Measurements from ENCODE around the gene ST3GAL3. TPM values are rescaled to one million over a fixed set of nuclear protein-coding genes. Genes with fewer than 3 reads are reported as not detected.

The ST3GAL3 gene
- total RNA-seq, 1 experiment from 2014 or later: 14.7 TPM

DNA sequence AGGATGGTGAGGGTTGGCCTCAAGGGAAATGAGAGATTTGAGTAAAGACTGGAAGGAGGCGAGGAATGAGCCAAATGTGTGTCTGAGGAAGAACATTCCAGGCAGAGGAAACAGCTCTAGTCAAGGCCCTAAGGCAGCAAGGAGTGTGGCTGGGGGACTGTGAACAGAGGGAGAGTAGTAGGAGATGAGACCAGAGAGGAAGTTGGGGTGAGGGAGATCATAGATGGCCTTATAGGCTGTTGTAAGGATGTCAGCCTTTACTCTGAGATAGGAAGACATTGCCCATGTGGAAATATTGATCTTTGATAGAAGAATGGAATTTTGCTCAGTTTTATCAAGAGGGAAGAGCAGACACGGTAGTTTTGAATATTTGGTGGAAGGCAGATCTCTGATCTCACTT is 171.1 kb downstream of the ST3GAL3 start:
- no peak for DNase-seq (ENCODE audit: low read depth)

DNA sequence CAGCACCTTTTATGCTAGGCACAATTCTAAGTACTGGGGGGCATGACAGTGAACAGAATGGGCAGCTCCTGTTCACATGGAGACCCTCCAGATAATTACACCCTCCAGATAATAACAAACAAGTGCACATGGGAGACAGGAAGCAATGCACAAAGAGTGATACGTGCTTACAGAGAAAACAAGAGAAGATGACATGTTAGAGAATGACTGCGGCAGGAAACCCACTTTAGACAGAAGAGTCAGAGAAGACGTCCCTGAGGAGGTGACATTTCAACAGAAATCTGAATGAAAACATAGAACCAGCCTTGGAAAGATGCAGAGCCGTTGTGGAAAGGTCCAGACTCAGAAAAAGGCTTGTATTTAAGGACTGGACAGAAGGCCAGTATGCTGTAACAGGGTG is 171.5 kb downstream of the ST3GAL3 start:
- DNase-seq (ENCODE audit: low read depth): no peak

DNA sequence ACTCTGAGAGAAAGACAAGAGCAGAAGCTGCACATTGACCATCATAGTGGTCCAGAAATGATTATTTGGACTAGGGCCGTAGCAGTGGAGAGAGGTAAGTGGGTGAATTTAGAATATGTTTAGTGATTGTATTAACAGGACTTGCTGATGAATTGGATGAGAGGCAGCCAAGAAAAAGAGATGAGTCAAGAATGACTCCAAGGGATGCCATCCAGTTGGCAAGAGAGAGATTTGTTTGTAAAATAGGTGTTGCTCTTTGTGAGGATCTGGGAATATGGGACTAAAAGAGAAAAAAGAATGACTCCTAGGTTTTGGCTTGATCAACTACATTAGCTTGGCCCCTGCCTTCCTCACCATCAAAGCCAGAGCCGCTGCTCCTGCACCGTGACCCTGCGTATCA is 172.1 kb downstream of the ST3GAL3 start:
- peak; percentile 73 for DNase-seq (ENCODE audit: low read depth)

DNA sequence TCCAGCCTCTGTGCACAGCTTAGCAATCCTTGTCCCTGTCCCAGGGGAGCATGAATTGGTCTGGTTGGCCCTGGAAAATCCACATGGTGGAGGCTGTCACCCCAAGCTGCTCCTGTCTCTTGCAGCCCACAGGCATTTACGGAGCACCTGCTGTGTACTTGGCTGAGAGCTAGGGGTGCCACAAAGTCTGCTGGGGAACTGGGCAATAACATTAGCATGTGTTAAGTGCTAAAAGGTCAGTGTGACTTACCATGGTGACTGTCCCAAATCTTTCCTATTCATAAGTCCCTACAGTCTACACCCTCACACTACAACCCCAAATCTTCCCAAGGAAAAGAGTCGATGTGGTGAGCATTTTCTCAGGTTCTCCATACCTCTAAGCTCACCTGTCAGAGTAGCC is 172.7 kb downstream of the ST3GAL3 start:
- DNase-seq (ENCODE audit: low read depth): no peak

DNA sequence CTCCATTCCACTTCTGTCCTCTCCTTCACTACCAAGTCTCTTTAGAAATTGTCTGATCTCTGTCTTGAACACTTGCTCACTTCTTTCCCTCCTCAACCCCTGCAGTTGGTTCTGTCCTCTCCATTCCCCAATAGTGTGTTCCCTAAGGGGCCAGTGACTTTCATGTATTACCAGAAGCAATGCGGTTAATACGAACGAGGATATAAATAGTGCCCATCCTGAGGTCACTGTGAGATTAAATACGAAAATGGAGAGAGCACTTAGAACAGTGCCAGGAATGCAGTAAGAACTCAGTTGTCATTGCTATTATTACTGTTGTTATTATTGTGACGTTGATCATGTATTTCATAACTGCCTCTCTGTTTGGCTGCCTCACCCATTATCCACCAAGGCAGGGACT is 173.3 kb downstream of the ST3GAL3 start:
- no peak for DNase-seq (ENCODE audit: low read depth)

DNA sequence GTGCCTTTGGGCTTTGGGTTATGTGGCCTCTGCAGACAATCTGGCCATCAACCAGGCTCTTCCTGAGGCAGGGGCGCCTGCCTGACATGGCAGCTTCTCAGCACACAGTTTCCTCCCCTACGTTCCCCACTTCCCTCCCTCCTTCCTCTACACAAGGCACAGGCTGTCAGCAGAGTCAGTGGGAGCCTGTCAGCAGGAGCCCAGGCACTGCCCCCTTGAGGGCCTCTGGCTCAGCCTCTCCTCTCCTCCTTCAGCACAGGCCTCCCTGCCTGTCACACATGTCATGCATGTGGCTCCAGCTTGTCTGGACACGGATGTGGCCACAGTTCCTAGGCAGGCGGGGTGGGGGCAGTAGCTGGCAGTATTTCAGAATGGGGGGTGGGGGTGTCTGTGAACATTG is 174.1 kb downstream of the ST3GAL3 start:
- DNase-seq (ENCODE audit: low read depth): no peak

DNA sequence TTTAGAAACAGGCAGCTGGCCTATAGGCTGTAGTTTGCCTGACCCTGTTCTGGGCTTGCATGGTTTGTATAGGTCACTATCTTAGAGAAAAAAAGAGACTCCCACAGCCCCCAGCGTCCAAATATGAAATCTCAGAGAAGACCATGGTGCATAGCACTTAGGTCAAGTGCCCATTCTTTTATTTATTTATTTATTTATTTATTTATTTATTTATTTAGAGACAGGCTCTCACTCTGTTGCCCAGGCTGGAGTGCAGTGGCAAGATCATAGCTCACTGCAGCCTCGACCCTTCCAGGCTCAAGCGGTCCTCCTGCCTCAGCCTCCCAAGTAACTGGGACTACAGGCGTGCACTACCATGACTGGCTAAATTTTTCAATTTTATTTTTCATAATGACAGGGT is 175.4 kb downstream of the ST3GAL3 start:
- DNase-seq (ENCODE audit: low read depth): no peak

DNA sequence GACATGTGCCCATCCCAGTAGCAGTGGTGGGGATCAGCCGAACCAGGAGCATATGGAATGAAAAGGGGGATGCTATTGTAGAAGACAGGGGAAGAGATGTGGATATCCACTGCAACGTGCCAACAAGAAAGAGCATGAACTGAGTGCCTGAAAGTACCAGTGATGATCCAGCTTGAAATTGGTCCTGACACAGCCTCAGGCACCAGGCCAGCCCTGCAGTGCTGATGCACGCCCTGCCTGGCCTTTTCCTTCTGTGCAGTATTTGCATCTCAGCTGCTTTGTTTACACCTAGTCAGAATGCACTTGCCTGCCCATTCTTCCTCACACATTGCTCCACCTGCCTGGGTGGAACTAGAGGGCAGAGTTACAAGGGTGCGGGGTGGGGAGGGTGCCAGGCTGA is 176.0 kb downstream of the ST3GAL3 start:
- DNase-seq (ENCODE audit: low read depth): no peak

DNA sequence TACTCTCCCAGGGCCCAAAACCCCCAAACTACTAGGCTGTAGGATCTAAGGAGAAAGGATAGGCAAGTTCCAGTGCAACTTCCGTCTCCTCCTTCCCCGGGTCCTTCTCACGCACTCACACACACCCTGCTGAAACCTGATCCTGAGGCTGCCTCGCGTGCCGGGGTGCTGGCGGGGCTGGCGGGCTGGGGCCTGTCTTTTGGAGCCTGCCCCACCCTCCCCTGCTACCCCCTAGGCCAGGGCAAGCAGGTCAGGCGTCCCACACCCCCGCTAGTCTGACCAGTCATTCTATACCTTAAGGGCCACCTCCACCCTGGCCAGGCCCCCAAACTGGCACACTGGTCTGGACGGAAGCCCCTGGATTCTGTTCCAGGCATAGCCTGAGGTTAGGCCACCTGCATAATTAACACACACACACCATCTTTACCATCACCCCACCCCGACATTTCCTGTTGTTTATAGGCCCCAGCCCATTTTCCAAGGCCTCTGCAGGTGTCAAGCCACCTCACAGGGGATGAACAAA is 178.0 kb downstream of the ST3GAL3 start:
- no peak for DNase-seq (ENCODE audit: low read depth)

DNA sequence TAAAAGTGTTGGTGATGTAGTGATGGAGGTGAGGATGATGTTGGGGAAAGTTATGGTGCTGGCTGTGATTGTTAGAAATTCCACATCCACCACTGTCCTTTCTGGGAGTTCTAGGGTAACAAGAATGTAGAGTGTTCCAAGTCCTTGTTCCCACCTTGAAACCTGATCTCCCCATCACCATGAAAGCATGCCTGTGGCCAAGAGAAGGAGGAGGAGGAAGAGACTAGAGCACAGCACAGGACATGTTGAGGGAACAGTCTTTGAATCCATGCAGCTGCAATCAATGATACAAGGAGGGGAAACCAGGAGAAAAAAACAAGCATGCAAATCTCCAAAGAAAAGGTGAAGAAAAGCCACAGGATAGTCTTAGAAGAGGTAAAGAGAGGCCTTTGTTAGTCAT is 180.4 kb downstream of the ST3GAL3 start:
- DNase-seq (ENCODE audit: low read depth): no peak

DNA sequence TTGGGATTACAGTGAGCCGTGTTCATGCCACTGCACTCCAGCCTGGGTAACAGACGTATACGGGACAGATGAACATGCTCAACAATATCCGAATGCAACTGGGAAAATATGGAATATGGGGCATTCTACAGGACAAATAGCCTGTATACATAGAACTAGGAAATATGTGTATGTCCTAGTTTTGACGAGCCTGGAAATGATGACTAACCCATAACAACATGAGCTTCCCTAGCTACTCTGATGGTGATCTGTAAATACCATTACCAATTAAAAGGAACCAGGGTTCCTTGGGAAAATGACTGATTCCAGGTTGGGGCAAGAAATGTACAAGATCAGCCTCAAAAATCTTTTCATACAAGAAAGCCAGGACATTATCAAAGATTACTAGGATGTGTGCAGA is 183.5 kb downstream of the ST3GAL3 start:
- DNase-seq (ENCODE audit: low read depth): no peak

DNA sequence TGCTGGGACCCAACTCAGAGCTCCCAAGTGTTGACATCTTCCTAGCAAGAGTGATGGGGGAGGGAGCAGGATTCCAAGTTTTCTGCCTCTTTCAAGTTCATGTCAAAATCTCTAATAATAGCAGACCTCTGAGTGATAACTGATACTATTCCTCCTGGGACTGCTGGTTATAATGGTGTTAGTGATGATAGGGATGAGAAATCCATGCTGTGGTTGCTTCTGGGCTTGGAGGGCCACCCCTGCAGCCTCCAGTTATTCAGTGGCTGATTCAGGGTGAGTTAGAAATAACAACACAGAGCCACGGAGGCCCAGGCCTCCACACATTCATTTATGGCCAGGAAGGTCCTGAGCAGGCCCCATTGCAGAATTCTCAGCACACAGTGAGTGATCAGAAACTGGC is 185.7 kb downstream of the ST3GAL3 start:
- no peak for DNase-seq (ENCODE audit: low read depth)

DNA sequence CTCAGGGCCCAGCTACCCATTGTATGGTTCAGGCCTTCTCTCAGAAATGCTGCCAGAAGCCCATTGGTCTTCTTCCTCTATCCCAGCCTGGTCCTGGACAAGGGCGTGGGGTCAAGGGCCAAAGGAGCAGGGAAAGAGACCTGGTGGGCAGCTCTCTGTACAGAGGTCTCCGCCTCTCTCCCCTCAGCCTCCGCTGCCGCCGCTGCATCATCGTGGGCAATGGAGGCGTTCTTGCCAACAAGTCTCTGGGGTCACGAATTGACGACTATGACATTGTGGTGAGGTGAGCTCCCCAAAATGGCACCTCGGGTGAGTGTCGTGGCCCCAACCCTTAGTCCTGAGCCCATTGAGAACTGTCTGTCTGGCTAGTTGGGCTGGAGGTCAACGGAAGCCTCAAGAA is 191.6 kb downstream of the ST3GAL3 start:
- no peak for DNase-seq (ENCODE audit: low read depth)

DNA sequence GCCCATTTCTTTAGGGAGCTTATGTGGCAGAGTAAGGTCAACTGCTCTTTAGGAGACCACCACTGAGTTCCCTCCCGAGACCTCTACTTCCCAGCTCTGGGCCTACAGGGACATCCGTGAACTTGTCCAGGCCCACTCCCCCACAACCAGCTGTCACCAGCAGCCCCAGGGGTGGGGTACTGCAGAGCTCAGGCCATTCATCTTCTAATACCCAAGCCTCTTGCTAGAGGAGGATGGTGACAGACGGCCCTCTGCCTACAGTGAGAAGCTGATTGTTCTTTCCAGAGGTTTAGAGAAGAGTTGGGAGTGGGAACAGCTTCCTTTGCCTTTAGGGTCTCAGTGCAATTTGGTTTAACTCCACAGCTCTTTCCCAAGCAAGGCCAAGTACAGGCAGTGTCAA is 193.1 kb downstream of the ST3GAL3 start:
- DNase-seq (ENCODE audit: low read depth): no peak

DNA sequence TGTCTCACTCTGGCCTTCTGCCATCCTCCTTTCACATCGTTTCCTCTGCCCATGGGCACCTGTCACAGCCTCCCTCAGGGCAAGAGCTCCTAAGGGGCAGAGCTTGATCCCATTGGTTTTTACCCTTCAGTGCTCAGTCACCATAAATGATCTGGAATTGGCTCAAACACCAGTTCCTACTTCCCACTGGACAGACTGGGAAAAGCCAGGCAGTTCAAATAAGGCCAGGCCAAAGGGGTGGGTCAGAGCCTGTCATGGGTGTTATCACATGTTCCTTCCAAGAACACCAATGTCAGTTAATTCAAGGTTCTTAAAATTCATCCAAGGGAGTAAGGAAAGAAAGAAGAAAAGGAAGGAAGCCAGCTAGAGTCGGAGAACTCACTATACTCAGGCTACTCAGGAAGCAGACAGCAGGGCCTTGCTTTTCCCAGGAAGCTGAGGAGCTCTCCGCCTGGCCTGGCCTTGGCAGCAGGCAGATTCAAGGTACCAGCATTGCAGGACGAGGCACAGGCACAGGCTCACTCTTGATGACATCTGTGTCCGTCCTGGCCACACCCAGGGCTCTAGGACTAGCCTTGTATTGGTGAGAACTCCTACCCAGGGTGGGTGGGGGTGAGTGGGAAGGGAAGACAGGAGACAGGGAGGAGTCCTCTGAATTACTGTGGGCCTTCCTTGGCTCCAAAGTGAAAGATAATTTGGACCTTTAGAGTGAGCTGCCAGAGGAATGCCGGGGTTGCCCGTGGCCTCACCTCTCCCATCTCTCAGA is 194.0 kb downstream of the ST3GAL3 start:
- DNase-seq (ENCODE audit: low read depth): peak; percentile 13

DNA sequence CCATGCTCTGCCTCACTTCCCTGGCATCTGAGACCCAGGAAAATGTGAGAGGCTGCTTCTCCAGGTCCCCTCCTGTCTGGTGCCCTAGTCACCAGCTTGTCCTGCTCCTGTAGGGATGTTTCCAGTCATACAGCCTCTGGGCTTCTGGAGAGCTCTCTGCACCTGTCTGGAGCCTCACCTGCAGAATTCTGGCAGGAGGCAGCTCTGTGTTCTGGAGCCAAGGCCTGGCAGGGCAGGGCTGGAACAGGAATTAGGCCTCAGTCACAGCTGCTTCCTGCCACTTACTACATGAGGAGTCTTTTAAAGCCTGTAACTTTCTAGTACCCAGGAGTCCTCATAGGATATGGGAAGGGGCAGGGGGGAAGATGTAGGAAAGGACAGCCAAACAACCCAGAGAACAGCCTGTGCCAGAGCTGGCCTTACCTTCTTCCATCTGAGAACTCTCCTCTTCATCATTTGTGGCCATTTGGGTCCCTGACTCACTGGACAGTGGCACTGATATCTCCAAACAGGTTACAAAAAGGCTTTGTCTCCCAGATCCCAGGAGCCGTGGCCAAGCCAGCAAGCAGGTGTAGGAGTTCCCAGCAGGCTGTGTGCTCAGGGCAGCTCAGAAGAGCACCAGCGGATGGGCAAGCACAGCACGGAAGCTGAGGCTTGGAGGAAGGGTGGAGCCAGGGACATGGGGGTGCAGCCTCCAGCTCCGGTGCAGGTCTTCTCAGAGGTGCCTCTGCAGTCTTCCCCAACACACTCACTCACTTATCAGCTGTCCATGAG is 194.9 kb downstream of the ST3GAL3 start:
- no peak for DNase-seq (ENCODE audit: low read depth)

DNA sequence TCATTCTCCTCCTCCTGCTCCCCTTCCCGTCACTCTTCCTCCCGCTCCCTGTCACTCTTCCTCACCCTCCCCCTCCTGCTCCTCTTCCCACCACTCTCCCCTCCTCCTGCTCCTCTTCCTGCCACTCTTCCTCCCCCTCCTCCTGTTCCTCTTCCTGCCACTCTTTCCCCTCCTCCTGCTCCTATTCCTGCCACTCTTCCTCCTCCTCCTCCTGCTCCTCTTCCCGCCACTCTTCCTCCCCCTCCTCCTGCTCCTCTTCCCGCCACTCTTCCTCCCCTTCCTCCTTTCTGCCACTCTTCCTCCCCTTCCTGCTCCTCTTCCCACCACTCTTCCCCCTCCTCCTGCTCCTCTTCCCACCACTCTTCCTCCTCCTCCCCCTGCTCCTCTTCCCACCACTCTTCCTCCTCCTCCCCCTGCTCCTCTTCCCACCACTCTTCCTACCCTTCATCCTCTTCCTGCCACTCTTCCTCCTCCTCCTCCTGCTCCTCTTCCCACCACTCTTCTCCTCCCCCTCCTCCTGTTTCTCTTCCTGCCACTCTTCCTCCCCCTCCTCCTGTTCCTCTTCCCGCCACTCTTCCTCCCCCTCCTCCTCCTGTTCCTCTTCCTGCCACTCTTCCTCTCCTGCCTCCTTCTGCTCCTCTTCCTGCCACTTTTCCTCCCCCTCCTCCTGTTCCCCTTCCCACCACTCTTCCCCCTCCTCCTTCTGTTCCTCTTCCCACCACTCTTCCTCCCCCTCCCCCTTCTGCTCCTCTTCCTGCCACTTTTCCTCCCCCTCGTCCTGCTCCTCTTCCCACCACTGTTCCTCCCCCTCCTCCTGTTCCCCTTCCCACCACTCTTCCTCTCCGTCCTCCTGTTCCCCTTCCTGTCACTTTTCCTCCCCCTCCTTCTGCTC is 197.6 kb downstream of the ST3GAL3 start:
- DNase-seq (ENCODE audit: low read depth): no peak

DNA sequence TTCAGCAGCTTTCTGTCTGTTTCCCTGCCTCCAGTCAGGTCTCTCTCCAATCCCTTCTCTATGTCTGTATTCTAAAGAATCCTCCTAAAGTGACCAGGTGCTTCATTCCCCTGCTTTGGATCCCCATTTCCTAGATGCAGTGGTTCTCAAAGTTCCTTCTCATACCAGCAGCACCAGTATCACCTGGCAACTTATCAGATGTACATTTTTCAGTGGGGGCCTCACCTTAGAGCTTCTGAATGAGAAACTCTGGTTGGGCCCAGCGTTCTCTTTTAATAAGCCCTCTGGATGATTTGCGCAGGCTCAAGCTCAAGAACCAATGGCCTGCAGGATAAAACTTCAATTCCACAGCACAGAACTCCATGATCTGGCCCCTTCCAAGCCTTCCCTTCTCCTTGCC is 200.9 kb downstream of the ST3GAL3 start:
- no peak for DNase-seq (ENCODE audit: low read depth)

DNA sequence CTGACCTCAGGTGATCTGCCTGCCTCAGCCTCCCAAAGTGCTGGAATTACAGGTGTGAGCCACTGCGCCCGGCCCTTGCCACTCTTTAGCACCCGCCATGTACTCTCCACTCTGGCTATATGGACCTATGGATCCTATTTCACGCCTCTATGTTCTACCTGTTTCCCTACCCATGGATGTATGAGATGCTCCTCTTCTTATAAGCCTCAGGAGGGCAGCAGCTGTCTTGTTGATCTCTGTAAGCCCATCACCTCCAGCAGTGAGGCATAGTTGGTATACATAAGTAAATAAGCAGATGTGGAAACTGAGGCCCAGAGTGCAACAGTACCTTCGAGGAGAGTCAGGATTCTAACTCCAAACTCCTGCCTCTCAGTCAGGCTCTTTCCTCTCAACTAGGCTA is 201.5 kb downstream of the ST3GAL3 start:
- DNase-seq (ENCODE audit: low read depth): no peak

DNA sequence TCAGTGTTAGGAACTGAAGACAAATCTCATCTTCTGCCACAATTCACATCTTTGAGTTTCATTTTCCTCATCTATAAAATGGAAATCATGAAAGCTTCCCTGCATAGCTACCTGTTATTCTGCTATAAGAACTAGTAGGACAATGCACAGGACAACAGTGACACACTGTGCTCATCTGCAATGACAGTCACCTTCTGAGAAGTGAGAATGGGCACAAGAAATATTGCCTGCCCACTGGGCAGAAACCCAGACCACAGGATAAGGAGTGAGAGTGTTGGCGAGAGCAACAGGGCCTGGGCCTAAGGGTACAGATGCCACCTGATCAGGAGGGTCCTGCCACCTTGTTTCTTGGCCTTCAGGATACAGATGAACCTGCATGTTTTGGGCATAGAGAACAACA is 203.0 kb downstream of the ST3GAL3 start:
- no peak for DNase-seq (ENCODE audit: low read depth)

DNA sequence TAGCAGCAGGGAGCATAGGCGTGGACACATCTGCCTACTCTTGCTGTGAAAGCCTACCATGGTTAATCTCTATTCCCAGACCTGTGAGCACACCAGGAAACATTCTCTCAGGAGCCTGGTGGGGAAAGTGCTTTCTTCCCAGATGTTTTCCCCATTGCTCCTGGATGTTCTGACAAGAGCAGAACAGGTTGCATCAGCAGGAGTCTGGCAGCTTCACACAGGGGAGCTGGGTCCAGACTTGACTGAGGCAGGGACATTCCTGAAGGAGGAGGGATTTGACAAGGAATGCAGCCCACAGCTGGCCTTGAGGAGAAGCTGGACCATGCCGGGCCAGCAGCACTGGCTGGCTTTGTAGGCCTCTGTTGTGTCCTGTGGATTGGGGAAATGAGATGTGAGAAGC is 205.3 kb downstream of the ST3GAL3 start:
- no peak for DNase-seq (ENCODE audit: low read depth)

DNA sequence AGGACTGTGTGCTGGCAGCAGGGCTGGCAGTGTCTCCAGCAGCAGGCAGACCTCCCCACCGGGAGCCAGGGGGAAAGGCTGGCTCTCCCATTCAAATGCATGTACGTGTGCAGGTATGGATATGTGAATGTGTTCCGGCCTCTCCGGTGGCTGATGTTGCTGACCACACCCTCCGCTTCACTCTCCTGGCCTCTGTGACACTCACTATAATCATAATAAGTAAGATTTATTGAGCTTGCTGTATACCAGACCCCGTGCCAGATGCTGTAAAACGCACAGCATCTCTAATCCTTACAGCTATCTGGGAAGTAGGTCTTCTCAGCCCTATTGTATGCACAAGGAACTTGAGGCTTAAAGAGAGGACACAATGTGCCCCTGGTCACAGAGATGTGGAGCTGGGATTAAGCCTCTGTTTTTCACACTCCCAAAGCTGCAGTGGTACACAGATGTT is 205.7 kb downstream of the ST3GAL3 start:
- DNase-seq (ENCODE audit: low read depth): no peak

Data from RPMI7951 (cell line).